HFF-Myc (cell line): ENCODE data around the gene ZNF277.

Experiments
- DNase-seq: peaks from one replicate; pipeline ENCODE4 v3.0.0-alpha.2; 2011; ENCODE audit warnings: low read depth; ENCODE audit errors: extremely low read depth
- H3K4me3 ChIP-seq: replicated peaks from 2 replicates; pipeline ENCODE4 v1.5.1; 2011; ENCODE audit warnings: low read depth, mild to moderate bottlenecking, control low read depth, low read length
- TF ChIP-seq, protein P1 (sequence below): IDR thresholded peaks from 2 replicates; pipeline ENCODE4 v1.5.1; 2012; ENCODE audit warnings: mild to moderate bottlenecking, low read depth, low read length, control low read depth; ENCODE audit errors: missing control alignments

Gene ZNF277

DNA sequence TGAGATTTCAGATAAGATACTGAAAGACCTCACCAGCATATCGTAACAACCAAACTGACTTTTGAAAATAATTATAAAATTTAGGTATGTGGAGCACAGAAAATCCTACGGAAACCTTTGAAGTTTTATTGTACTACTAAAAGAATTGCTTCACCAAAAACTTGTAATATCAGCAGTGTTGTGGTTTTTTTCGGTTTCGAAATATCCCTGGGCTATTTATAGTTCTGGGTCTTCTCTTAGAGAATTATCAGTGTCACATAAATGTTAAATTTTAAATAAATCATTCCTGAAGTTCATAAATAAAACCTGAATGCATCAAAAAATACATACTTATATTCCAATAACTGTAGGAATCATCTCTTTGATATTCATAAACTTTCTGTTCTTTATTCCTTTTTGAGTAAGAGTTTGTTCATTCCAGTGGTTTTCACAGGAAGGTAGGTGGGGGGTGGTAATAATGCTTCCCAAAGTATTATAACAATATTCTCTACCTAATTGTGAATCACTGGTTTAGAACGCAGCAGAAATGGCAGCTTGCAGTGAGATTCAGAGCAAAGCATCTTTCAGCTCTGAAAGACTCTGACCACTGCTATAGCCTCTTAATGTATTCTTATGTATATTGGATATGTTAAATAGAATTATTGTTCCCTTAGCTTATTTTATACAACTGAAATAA lies 60.2 kb downstream of the ZNF277 start:
- no peak overlapping the region for H3K4me3 ChIP-seq
- TF ChIP-seq, protein P1, sequence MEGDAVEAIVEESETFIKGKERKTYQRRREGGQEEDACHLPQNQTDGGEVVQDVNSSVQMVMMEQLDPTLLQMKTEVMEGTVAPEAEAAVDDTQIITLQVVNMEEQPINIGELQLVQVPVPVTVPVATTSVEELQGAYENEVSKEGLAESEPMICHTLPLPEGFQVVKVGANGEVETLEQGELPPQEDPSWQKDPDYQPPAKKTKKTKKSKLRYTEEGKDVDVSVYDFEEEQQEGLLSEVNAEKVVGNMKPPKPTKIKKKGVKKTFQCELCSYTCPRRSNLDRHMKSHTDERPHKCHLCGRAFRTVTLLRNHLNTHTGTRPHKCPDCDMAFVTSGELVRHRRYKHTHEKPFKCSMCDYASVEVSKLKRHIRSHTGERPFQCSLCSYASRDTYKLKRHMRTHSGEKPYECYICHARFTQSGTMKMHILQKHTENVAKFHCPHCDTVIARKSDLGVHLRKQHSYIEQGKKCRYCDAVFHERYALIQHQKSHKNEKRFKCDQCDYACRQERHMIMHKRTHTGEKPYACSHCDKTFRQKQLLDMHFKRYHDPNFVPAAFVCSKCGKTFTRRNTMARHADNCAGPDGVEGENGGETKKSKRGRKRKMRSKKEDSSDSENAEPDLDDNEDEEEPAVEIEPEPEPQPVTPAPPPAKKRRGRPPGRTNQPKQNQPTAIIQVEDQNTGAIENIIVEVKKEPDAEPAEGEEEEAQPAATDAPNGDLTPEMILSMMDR = no peak
- no peak for DNase-seq

DNA sequence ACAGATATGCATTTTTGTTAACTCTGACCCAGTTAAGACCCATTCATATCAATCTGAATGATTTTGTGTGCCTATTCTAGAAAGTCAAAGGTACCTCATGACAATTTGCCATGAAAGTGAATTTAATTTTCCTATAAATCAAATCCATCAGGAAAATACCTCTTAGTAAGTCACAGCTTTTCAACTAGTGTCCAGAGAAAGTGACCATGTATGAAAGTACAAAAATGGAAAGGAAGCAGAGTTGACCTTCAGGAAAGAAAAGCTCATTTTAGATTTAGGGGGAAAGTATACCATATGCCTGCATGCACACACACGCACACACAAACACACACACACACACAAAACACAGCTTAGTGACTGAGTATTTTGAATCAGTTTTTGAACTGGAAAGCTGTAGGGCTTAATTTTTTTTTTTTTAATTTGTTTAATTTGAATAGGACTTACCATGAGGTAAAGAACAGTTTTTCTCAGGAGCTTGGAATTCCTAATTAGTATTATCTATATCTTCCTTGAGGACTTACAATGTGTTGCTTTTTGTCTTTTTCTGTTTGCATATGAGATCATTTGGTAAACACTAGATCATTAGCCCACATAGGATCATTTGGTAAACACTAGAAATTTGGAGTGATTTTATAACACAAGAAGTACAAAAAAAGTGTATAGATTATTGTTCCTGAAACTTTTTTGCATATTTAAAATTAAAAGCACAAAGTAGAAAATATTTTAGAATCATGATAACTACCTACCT lies 61.6 kb downstream of the ZNF277 start:
- no peak overlapping the region for H3K4me3 ChIP-seq
- TF ChIP-seq, protein P1 = no peak
- no peak for DNase-seq

DNA sequence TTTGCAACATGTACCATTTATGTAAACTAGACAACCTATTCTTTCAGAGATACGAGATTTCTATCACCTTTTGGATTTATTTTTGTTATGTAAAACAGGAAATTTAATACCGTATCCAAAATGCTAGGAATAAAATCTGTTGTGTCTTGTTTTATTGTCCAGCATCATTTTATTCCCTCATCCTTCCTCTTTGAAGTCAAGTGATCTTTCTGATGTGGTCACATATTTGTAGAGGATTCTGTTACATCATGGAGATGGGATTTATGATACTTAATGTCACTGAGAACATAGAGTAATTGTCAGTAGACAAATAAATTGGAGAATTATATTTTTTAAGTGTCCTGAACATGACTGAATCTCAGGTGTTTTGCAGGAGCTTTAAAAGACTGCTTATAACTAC lies 64.7 kb downstream of the ZNF277 start:
- no peak for DNase-seq
- no peak overlapping the region for H3K4me3 ChIP-seq
- TF ChIP-seq, protein P1 = no peak

DNA sequence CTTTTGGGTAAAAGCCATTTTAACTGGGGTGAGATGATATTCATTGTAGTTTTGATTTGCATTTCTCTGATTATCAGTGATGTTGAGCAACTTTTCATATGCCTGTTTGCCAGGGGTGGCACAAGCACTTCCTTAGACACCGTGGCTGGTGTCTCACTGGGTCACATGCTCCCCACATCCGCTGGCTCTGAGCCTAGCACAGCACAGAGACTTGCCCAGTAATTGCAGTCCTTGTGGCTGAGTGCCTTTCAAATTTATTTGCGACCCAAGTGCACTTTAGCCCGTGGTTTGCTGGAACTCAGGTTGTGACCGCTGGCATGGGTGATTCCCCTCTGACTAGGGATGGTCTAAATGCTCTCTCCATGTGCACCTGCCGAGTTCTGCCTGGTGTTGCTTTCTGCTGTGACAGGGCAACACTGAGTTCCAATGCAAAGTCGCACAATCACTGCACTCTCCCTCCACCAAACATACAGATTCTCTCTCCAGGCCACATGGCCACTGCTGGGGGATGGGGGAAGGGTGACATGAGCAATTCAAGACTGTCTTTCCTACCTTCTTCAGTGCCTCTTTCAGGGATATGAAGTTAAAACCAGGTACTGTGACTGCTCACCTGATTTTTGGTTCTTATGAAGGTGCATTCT lies 66.5 kb downstream of the ZNF277 start:
- no peak overlapping the region for H3K4me3 ChIP-seq
- no peak for DNase-seq
- TF ChIP-seq, protein P1 = no peak

DNA sequence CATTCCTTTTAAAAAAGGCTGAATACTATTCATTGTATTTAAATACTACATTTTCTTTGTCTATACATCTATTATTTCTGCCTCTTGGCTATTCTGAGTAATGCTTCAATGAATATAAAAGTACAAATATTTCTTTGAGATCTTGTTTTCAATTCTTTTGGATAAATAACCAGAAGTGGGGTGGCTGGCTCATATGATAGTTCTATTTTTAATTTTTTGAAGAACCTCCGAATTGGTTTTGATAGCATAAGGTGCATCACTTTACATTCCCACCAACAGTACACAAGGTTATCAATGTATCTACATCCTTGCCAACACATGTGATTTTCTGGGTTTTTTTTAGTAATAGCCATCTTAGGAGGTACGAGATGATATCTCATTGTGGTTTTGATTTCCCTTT lies 72.5 kb downstream of the ZNF277 start:
- H3K4me3 ChIP-seq = no peak overlapping the region
- DNase-seq = no peak
- TF ChIP-seq, protein P1 = no peak

DNA sequence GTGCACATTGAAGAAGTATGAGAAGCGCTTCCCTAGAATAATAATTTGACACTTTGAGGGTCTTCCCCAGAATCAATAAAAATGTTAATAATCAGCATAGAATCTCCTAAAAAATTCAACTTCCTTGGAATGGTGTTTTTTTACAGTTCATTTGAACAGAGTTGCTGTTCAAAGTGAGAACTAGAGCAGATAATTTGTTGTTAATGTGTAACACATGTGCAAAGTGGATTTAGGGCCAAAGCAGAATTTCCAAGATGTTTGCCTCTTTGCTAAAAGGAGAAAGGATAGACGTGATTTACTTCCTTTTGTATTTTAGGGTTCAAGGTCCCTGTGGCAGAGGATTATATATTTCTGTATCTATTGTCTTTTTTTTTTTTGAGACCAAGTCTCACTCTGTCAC lies 73.8 kb downstream of the ZNF277 start:
- H3K4me3 ChIP-seq = no peak overlapping the region
- TF ChIP-seq, protein P1 = no peak
- no peak for DNase-seq
